Retinal pigment epithelial cell (primary cell): ENCODE measurements around the gene PGGHG.
"Not testable (repeated sequence)": the region's sequence is repeated elsewhere in the genome, so short reads cannot be mapped to it uniquely, and the experiment has no call there.

Experiments
- DNase-seq: peaks from one replicate; pipeline ENCODE4 v3.0.0-alpha.2; 2010; ENCODE audit warnings: low read depth
- H3K4me3 ChIP-seq: 2 replicates; pipeline ENCODE4 v1.5.1; 2011; ENCODE audit warnings: mild to moderate bottlenecking, low read length, control low read depth, moderate library complexity
- CTCF ChIP-seq: conservative IDR thresholded peaks from 2 replicates; pipeline ENCODE4 v1.5.1; 2011; ENCODE audit warnings: low read depth, low read length, control low read depth, inconsistent platforms

The PGGHG gene

GRCh38 chr11:312092-312816 lies 23.3 kb downstream of the PGGHG start:
- DNase-seq = no peak
- H3K4me3 ChIP-seq = no peak overlapping the region

GRCh38 chr11:313304-313786 lies 24.4 kb downstream of the PGGHG start:
- no peak for DNase-seq
- no peak overlapping the region for H3K4me3 ChIP-seq

More at GRCh38 chr11:312092-312816, 23.3 kb downstream of the PGGHG start:
- no peak for TF ChIP-seq CTCF

GRCh38 chr11:313787-314553 lies 25.0 kb downstream of the PGGHG start, which contains the start of gene IFITM1:
IFITM1 (plus strand) TSS chr11:314040; CDS start chr11:314171, 131 bp downstream.
- no peak within 1 kb of the TSS for H3K4me3 ChIP-seq
- TF ChIP-seq CTCF = no peak
- DNase-seq = no peak

More at GRCh38 chr11:313304-313786, 24.4 kb downstream of the PGGHG start:
- TF ChIP-seq CTCF = no peak

- DNase-seq, H3K4me3 ChIP-seq: not testable (repeated sequence)
Observed at GRCh38 chr11:314554-314875, 25.6 kb downstream of the PGGHG start.

- DNase-seq = no peak
- H3K4me3 ChIP-seq = no peak overlapping the region
- TF ChIP-seq CTCF = no peak
Observed at GRCh38 chr11:315051-315481, 26.1 kb downstream of the PGGHG start.

GRCh38 chr11:315516-315994 lies 26.6 kb downstream of the PGGHG start:
- TF ChIP-seq CTCF = no peak
- no peak for DNase-seq
- H3K4me3 ChIP-seq = no peak overlapping the region

GRCh38 chr11:316031-316701 lies 27.2 kb downstream of the PGGHG start:
- peak overlapping the region; percentile 8 for H3K4me3 ChIP-seq
- no peak for TF ChIP-seq CTCF
- no peak for DNase-seq
